HL-60 (cell line): Measurements from ENCODE around the gene APBA2.

Experiments
- CTCF ChIP-seq: IDR thresholded peaks from one replicate; pipeline ENCODE4 v1.5.1; 2011; ENCODE audit warnings: low read length, control low read depth, inconsistent platforms; ENCODE audit not compliant: insufficient read depth
- GABPA ChIP-seq: IDR thresholded peaks from 2 replicates; pipeline ENCODE4 v1.6.1; 2012; ENCODE audit warnings: low read depth
- POLR2AphosphoS5 ChIP-seq: IDR thresholded peaks from 2 replicates; pipeline ENCODE4 v1.6.1; 2012; ENCODE audit warnings: low read depth
- REST ChIP-seq: IDR thresholded peaks from 2 replicates; pipeline ENCODE4 v1.6.1; 2012; ENCODE audit warnings: low read depth; ENCODE audit not compliant: insufficient replicate concordance
- SPI1 ChIP-seq: IDR thresholded peaks from 2 replicates; pipeline ENCODE4 v1.6.1; 2012; ENCODE audit warnings: low read depth, mild to moderate bottlenecking, borderline replicate concordance

- TF ChIP-seq CTCF, result no peak
- no peak for TF ChIP-seq REST
- TF ChIP-seq POLR2AphosphoS5, result no peak
- no peak for TF ChIP-seq GABPA
- no peak for TF ChIP-seq SPI1
Measured at GRCh38 chr15:28955993-28956421, 70.2 kb downstream of the APBA2 start.
